A673 (cell line): Measurements from ENCODE around the gene UBXN2A.

Experiments used
- CTCF ChIP-seq: fragments of 300-800, 200-600 bp; sonication (generic); conservative IDR thresholded peaks from 2 replicates; pipeline ENCODE4 v1.5.1; 2017; ENCODE audit warnings: low read depth, mild to moderate bottlenecking, antibody characterized with exemption, low read length, moderate library complexity, mixed read lengths
- EZH2 ChIP-seq: fragments of 200-600 bp; sonication (generic); IDR thresholded peaks from 2 replicates; pipeline ENCODE4 v1.6.1; 2017; ENCODE audit warnings: borderline replicate concordance, low read depth, mild to moderate bottlenecking, mixed read lengths, antibody characterized with exemption, low read length; ENCODE audit not compliant: poor library complexity, severe bottlenecking

DNA sequence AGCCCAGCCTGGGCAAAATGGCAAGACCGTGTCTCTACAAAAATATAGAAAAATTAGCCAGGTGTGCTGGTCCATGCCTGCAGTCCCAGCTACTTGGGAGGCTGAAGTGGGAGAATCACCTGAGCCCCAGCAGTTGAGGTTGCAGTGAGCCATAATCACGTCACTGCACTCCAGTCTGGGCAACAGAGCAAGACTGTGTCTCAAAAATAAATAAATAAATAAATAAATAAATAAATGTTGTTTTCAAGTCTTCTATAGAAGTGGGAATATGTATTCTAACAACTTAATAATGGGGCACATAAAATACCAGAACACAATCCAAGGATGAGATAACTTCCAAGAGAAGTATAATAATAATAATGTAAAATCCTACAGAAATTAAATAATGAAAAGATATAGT is 37.2 kb upstream of the UBXN2A start:
- no peak for TF ChIP-seq CTCF
- no peak for TF ChIP-seq EZH2
